ENCODE measurements around the gene GABBR2.

GRCh38 chr9:98576354-98576753 is 132.4 kb downstream of the GABBR2 start:
- TF ChIP-seq POLR2A (IDR thresholded peaks at IDR 0.05) (no peak), EP300 (IDR thresholded peaks at IDR 0.05) (no peak)

Measured in suprapubic skin (tissue), 2 donors.